ENCODE measurements around the gene TSPAN11.

The TSPAN11 gene

DNA sequence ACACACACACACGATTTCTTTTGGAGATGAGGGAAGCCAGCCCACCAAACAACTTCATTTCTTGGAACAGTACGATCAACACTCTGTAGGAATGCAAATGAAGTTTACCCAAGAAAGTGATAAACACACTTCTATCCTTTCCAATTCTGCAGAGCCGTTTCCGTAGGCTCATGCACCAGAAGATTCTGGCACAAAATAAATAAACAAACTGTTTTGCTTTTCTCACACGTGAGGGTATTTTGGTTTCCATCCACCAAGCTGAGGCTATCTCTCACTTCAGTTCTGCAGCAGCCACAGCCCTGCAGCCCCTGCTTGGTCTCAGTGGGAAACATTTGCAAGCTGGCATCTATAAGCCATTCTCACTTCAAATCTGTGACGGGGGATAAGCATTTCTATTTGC, 15.3 kb upstream of the TSPAN11 start:
- no peak for DNase-seq (ENCODE audit: low read depth)

DNA sequence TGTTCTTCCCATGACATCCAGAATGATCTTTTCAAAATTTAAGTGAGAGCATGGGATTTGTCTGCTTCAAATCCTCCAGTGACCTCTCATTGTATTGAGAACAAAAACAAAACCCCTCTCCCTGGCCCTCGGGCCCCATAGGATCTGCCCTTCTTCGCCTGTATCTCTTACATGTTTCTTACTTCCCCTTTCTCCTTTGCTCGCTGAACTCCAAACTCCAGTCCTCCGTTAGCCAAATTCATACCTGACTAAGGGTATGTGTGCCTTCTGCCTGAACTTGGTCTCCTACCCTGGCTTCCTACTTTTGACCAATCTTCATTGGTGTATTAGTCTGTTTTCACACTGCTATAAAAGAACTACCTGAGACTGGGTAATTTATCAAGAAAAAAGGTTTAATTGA, 13.2 kb upstream of the TSPAN11 start:
- DNase-seq (ENCODE audit: low read depth), result no peak

DNA sequence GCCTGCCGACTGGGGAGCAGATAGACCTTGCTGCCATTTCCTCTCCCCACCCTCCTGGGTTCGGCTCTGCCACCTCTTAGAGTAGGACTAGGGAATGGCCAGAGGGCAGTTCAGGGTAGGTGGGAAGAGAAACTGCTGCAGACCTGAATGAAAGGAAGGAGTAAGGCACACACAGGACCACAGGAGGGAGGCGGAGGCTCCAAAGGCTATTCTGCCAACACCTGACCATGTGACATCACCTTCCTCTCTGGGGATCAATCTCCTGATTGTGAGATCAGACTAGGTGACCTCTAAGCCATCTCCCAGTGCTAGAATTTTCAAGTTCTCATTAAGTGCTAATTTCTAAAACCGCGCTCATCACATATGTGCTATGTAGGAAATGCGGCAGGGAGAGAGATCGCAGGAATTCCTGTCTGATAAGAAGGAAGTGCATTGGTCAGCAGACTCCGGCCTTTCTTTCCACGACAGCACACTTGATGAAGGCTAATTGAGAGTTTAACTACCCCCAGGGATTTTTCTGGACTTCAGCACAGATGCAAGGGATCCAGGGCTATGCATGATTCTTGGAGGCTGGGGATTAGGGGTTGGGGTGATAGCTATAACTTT, 11.5 kb upstream of the TSPAN11 start:
- DNase-seq (ENCODE audit: low read depth), result no peak

DNA sequence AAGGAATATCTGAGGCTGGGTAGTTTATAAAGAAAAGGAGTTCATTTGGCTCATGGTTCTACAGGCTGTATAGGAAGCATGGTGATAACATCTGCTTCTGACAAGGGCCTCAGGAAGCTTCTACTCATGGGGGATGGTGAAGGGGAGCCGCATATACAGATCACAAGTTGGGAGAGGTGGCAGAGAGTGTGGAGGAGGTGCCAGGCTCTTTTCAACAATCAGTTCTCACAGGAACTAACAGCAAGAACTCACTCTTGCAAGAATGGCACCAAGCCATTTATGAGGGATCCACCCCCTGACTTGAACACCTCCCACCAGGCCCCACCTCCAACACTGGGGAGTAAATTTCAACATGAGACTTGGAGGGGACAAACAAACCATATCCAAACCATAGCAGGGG, 3.5 kb upstream of the TSPAN11 start:
- no peak for DNase-seq (ENCODE audit: low read depth)

DNA sequence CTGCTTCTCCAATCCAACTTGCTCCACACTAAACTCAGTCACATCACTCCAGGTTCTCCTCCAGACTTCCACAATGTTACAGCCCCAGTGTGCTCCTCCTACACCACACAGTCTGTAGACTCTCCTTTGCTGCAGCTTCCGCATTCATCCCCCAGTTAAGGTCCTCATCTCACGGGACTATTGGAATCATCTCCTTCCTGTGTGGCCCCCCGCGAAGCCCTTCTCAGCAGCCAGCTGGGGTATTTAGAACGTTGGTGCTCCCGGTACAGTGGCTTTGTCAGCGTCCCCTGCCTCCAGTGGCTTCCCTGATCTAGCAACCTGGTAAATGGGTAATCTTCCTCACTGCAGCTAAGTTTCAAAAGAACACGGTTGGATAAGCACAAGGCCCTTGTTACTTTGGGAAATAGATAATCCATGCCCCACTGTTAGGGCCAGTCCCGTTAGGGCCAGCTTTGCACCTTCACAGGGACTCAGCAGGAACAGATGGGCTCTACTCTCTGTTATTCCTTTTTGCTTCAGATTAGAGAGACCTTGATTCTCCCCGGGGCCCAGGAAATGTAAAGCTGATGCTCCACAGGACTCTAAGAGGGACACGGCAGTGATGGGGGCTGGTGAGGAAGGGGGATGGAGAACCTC, 823 bp upstream of the TSPAN11 start:
- no peak for DNase-seq (ENCODE audit: low read depth)

DNA sequence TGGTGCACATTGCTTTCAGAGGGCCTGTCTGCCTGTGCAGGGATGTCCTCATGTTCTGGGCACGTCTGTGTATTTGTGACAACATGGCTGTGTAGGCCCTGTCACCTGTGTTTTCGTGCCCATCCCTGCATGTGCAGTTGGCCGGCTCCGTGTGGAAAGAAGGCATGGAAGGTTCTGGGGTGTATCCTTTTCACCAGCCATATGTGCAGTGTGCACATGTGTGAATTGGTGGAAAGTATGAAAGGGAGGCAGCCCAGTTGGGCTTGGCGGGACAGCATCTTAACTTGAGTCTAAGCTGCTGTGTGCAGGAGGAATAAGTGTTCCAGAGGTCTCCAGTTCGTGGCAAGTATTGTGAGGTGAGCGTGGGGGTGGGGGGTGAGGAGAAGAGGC, 669 bp downstream of the TSPAN11 start:
- DNase-seq (ENCODE audit: low read depth), result no peak

DNA sequence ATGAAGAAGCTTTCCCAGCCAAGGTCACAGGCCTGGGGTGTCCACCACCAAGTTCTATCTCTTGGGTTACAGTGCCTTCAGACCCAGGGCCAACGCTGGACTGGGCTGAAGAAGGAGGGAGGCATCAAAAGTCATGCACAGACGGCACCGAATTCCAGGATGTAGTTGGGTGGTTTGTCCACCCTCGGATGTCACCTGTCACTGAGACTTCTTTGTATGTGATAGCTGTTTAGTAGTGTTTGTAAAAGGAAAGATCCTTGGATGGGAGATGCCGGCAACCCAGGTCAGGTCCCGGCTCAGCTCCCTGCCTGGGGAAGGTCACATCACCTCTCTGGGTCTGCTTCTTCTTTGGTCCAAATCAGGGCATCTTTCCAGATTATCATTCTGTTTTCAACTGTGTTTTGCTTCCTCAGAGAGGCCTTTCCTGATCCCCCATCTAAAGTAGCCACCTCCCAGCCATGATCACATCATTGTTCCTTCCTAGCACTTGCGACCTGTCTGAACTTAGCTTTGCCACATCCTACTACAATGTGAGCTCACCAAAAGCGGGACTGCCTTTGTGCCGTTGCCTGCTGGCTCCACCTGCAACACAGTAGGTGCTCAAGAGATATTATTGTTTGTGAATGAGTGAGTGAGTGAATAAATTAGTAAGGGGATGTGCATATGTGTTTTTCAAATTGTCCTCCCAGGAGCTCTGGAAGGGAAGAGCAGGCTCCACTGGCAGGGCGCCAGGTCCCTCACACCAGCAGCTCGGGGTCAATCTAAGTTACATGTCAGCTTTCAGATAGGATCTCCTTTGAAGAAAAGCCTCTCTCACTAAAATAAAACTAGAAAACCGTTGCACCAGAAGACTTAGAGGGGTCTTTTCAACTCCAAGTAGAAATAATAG, 2.1 kb downstream of the TSPAN11 start:
- no peak for DNase-seq (ENCODE audit: low read depth)

DNA sequence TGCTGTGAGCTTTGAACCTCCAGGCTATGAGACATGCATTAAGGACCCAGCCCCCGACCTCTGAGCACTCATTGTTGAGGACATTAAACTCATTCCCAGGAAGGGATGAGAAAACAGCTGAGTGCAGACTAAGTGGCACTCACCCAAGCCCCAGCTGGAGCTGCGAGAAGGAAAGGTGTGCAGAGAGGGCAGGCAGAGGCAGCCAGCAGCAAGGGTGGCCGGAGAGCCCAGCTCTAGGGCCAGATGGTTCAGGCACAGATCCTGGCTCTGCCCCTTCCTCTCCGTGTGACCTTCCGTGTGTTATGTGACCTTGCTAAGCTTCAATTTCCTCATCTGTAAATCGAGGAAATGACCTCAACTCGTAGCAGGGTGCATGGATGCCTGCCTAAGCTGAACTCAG, 3.7 kb downstream of the TSPAN11 start:
- DNase-seq (ENCODE audit: low read depth), result no peak

DNA sequence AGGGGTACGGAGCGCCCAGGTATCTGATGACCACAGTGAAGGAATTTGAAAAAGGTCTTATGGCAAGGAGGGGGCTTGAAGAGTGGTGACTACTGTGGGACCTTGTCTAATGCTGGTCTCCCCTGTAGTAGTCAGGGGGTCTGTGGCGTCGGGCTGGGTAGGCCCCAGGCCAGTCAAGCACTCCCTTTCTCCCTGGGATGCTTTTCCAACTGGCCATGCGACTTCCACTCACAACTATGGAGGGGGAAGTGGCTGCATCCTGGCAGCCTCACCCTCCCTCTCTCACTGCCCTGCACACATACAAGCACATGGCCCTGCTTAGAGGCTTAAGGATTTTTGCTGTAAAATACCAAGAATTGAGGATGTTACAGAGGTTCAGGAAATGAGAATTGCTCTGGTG, 4.1 kb downstream of the TSPAN11 start:
- no peak for DNase-seq (ENCODE audit: low read depth)

DNA sequence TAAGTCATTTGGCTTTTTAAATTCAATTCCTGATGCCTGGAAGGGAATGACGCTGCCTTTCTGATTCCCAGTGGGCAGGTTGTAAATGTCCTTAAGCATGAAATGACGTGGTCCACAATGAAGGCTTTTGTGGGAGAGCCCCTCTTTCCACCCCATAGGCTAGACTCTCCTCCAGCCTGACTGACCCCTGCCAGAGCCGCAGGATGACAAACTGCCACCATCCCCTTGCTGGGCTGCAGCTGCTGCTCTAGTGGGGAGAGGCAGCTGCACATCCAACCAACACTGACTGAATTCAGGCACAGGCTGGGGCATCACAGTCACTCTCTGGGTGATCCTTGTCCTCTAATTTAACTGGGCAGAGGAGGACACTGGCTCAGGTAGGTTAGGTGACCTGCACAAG, 6.3 kb downstream of the TSPAN11 start:
- DNase-seq (ENCODE audit: low read depth), result no peak

DNA sequence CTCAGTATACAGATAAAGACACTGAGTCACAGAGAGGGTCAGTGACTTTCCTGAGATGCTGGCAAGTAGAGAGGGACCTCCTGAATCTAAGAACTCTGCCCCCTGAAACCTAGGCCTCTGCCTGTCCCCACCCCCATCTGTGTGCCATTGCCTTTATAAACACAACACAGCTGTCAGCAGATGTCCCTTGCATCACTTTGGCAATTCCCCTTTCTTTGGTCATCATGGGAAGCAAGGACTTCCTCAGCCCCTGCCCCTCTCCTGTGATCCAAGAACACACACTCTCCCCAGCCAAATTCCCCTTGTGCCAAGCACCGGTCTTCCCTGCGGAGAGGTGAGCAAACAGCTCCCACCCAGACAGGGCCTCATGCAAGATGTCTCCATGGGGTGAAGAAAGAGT, 8.3 kb downstream of the TSPAN11 start:
- DNase-seq (ENCODE audit: low read depth), result no peak

DNA sequence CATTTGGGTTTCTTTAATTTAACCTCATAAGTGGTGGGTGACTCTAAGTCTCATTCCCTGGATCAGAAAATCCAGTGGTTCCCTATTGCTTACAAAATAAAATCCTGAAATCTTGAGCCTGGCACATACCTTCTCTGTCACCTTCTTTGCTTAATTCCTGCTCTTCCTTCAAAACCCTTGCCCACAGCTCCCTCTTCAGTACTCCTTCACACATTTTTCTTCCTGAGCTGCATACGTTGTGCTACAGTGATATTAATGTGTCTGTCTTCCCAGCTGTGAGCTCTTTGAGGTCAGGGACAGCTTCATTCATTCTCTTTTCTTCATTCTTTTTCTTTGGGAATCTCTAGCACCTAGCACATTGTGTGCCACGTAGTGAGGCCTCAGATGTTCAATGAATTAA, 9.5 kb downstream of the TSPAN11 start:
- no peak for DNase-seq (ENCODE audit: low read depth)

DNA sequence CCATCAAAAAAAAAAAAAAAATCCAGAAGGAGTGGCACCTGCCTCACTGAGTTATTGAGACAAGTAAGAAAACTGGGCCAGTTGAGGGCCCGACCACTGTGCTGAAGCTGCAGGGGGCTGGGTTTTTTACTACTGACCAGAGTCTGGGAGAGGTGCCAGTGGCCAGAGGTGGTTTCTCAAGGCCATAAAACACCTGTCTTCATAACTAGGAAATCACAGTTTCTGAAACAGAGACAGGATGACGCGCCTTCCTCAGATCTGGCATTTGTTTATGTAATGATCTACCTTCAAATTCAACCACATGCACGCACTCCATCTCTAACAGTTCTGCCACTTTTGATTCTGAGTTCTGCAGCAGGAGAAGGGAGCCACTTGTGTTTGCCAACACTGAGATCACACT, 12.7 kb downstream of the TSPAN11 start:
- no peak for DNase-seq (ENCODE audit: low read depth)

DNA sequence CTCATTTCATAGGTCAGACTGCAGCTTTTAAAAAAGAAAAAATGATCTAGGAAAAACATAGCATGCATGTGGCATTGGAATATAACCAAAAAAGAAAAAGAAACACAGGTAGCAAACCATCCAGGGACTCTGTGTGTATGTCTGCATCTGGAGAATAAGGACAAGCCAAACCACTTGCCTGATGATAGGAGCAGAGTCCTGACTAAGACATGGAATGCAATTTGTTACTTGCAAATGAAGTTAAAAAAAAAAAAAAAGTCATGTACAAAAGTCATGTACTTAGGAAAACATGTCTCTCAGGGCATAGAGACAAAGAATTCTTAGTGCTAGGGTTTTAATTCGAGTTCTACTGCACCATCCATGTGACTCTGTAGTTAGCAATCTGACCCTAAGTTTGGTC, 15.9 kb downstream of the TSPAN11 start:
- DNase-seq (ENCODE audit: low read depth), result no peak

DNA sequence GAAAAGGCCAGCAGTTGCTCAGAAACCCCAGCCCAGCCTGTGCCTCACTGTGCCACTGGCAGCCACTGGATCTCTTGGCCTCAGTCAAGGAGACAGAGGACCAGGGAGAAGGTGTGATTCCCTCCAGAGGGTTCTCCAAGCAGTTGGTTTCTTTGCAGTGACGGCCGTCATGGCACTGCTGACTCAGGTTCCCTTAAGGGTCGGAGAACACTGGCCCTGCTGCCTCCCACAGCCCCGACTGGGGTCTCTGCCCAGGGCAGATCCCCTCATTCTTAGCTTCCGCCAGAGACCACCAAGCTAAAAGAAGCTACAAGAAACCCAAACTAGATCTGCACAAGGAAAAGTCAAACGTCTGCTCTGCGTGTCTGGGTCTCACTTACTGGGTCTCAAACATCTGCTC, 16.4 kb downstream of the TSPAN11 start:
- DNase-seq (ENCODE audit: low read depth), result no peak

DNA sequence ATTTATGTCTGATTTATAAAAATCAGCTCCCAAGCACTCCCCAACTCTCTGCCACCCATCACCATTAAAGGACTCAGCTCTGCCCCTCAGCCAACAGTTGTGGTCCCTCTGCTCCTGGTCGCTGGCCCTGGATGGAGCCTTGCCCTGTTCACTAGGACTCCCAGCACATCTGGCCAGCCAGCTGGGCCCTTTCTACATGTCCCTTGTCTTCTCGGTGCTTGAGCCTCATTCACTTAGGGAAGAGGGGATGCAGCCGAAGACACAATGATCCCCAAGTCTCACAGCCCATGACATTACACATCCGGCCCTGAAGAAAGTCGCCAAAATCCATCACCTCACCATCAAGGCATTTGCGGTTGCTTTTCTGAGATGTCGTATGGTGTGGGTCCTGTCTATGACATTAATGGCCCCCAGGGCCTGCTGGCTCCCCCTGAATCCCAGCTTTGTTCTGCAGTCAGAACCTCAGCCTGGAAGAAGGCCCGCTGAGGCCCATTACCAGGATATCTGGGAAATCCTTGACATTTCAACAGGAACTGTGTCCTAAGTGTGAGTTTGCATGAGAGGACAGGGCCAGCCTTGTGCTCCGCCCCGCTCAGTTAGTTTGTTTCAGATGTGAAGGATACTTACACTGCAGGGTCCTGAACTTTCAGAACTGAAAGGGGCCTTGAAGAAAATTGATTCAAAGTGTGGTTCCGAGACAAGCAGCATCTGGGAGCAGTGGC, 19.1 kb downstream of the TSPAN11 start:
- DNase-seq (ENCODE audit: low read depth), result no peak

DNA sequence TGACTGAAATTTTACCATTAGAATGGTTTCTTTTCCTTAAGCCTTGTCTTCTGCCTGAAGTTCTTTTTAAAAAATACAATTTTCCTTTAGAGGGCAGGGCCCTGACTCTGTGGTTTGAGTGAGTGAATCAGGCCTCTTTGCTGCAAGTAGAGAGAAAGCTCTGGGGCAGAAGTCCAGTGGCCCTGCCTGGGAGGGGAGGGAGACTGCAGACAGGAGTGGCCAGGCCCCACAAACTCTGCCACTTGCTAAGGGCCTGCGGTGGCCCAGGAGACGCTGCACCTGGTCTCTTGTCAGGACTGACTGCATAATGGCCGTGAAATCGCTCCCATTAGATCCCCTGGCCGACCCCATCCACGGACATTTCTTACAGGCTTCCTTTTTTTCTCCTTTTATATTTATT, 25.5 kb downstream of the TSPAN11 start:
- no peak for DNase-seq (ENCODE audit: low read depth)

DNA sequence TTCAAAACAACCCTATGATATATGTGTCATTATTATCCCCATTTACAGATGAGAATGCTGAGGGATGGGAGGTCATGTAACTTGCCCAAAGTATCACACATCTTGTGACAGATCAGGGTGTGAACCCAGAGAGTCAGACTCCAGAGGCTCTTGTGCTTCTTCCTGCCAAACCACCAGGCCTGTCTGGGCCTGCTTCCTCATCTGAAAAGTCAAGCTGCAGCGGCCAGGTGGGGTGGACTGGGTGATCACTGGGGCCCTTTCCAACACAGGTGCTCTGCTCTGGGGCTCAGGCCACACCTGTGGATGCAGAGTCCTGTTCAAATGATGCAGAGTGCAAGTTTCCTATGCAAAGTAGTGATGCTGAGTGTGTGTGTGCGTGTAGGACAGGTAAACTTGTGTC, 26.7 kb downstream of the TSPAN11 start:
- DNase-seq (ENCODE audit: low read depth), result no peak

DNA sequence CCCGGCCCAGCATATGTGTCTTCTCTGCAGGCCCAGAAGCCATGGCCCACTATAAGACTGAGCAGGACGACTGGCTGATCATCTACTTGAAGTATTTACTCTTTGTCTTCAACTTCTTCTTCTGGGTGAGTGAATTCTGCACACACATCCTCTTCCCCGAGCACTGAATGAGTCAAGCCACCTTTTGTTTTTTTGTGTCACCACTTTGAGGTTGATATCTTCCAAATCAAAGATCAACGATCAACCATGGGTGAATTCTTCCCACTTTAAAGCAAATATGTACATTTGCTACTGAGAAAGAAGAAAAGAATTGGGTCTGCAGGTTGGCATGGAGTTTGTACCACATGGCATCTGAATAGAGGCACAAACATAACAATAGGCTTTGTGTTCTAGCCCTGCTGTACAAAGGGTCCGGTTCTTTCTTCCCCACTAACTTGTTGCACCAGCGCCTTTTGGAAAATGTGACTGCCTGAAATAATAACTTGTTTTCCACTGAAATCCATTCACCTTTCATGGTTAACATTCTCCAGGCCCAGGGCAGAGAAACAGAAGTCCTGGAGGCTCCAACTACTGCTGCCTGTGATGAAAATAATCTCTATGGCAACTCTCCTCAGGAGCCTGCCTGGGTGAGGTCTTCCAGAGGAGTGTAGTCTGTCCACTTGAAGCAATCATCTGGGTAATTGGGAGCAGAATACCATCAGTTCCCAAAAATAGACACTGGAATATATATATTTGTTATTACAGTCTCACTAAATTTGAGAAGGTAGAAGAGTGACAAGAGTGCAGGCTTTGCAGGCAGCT, 27.6 kb downstream of the TSPAN11 start:
- no peak for DNase-seq (ENCODE audit: low read depth)

DNA sequence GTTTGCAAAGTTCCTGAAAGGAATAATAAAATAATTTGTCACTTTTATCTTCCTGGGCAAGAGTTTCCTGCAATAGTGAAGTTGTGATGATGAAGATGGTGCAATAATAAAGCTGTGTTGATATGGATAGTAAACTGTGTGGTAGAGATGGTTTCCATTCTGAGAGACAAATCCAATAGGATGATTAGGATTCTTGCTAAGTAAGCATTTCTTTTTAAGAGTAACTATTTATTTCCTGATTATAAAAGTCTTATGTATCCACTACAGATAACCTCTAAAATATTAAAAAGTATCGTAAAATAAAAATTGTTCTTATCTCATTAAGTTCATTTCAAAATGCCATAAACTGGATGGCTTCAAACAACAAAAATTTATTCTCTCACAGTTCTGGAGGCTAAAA, 28.7 kb downstream of the TSPAN11 start:
- DNase-seq (ENCODE audit: low read depth), result no peak

DNA sequence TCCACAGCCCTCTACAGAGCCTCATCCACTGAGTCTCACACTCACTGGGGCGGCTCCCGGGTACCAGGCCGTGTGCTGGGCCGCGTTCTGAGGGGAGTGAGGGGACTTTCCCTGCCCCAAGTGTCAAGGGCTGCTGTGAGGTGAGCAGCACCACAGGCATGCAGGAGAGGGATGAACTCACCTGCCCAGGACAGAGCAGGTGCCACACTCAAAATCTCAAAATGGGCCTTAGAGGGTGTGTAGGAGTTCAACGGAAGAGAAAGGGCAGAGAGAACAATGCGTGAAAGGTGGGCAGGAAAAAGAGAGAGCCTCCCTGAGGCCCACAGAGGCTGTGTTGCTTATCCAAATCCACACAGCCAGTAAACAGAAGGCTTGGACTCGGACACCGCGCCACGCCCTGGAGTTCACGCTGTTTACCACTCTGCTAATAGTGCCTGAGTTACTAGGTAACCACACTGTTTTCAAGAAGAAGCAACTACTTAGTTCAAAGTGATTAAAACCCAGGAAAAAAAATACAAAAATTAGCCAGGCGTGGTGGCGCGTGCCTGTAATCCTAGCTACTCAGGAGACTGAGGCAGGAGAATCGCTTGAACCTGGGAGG, 32.7 kb downstream of the TSPAN11 start:
- DNase-seq (ENCODE audit: low read depth), result no peak

DNA sequence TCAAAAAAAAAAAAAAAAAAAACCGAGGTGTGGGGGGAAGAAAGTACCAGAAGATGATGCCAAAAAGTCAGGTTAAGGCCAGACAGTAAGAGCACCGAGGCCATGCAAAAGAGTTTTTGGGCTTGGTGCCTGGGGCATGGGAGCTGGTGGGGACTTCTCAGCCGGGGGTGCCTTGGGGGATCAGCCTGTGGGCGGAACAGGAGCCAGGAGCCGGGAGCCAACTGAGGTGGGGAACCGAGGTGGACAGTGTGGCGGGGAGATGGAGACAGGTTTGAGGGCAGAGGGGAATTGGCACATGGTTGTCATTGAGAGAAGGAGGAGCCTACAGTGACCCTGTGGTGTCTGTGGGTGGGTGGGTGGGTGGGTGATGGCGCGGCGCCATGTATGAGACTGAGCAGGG, 33.2 kb downstream of the TSPAN11 start:
- no peak for DNase-seq (ENCODE audit: low read depth)

Data from HS-27A (cell line).